HepG2 (cell line): ENCODE measurements around the gene RAD51C. TPM values are rescaled to one million over a fixed set of nuclear protein-coding genes. Genes with fewer than 3 reads are reported as not detected.

Experiments
- ATF4 ChIP-seq, 2 experiments: fragments of 450-650 bp in 1 of 2; sonication (generic) in 1 of 2; formaldehyde crosslinking; IDR thresholded peaks; 2 replicates each; pipeline versions ENCODE4 v1.5.0 to v1.8.0; 2020 to 2022; ENCODE audit warnings: mild to moderate bottlenecking in 1 of 2, missing genetic modification reagents in 1 of 2
- CBX2 ChIP-seq, 2 experiments: fragments of 200-600 bp in 1 of 2; sonication (generic); formaldehyde crosslinking in 1 of 2; IDR thresholded peaks; 2 replicates each; pipeline versions ENCODE4 v1.7.0 to v1.8.1; 2018 to 2022; ENCODE audit warnings: low read depth in 2 of 2, low read length in 1 of 2, mild to moderate bottlenecking in 1 of 2, missing genetic modification reagents in 1 of 2
- CEBPG ChIP-seq: IDR thresholded peaks from 2 replicates; pipeline ENCODE4 v1.6.1; 2016
- CREB1 ChIP-seq, 2 experiments: fragments of 450-650 bp in 1 of 2; IDR thresholded peaks; 2 replicates each; pipeline ENCODE4 v1.6.1; 2016 to 2017; ENCODE audit warnings: control low read depth in 1 of 2, mild to moderate bottlenecking in 1 of 2, missing compliant biosample characterization in 1 of 2, missing genetic modification characterization in 1 of 2
- FOXA3 ChIP-seq: IDR thresholded peaks from 2 replicates; pipeline ENCODE4 v1.6.1; 2016; ENCODE audit warnings: missing genetic modification reagents, missing compliant biosample characterization
- FOXK2 ChIP-seq: fragments of 450-650 bp; IDR thresholded peaks from 2 replicates; pipeline ENCODE4 v1.6.1; 2016
- FOXP1 ChIP-seq, 2 experiments: fragments of 450-650 bp in 1 of 2; IDR thresholded peaks; 2 replicates each; pipeline ENCODE4 v1.6.1; 2017 to 2018; ENCODE audit warnings: antibody characterized with exemption in 1 of 2
- HNRNPH1 ChIP-seq: fragments of 200-400 bp; formaldehyde crosslinking; optimal IDR thresholded peaks from 2 replicates; pipeline ENCODE3; 2017; ENCODE audit warnings: mild to moderate bottlenecking, low read depth, low read length
- MAFF ChIP-seq: IDR thresholded peaks from 2 replicates; pipeline ENCODE4 v1.6.1; 2011; ENCODE audit warnings: low read depth, low read length, improper control_type of control experiment
- MAZ ChIP-seq, 2 experiments: sonication (generic) in 1 of 2; formaldehyde crosslinking in 1 of 2; IDR thresholded peaks; 2 replicates each; pipeline versions ENCODE4 v1.5.0 to v1.6.1; 2012 to 2020; ENCODE audit warnings: low read depth in 2 of 2, mild to moderate bottlenecking in 2 of 2, borderline replicate concordance in 1 of 2, improper control_type of control experiment in 1 of 2, low read length in 1 of 2, missing genetic modification reagents in 1 of 2, moderate library complexity in 1 of 2
- MTF1 ChIP-seq: sonication (generic); formaldehyde crosslinking; IDR thresholded peaks from 2 replicates; pipeline ENCODE4 v1.5.0; 2020; ENCODE audit warnings: missing genetic modification reagents
- NFRKB ChIP-seq: fragments of 450-650 bp; IDR thresholded peaks from 2 replicates; pipeline ENCODE4 v1.6.1; 2017
- NONO ChIP-seq, 2 experiments: fragments of 450-650 bp in 1 of 2; sonication (generic) in 1 of 2; formaldehyde crosslinking in 1 of 2; IDR thresholded peaks in 1 of 2; conservative IDR thresholded peaks in 1 of 2; 2 replicates each; pipeline versions ENCODE4 v1.6.1 to v1.8.0; 2017 to 2022; ENCODE audit warnings: mild to moderate bottlenecking in 1 of 2, missing genetic modification reagents in 1 of 2, moderate library complexity in 1 of 2
- NR2F1 ChIP-seq, 2 experiments: fragments of 450-650 bp in 1 of 2; formaldehyde crosslinking in 1 of 2; IDR thresholded peaks; 2 replicates each; pipeline versions ENCODE4 v1.5.0 to v1.6.1; 2016 to 2020; ENCODE audit warnings: mild to moderate bottlenecking in 1 of 2, missing compliant biosample characterization in 1 of 2, missing genetic modification reagents in 1 of 2, moderate library complexity in 1 of 2
- NR2F2 ChIP-seq: IDR thresholded peaks from 2 replicates; pipeline ENCODE4 v1.6.1; 2012; ENCODE audit warnings: low read depth, inconsistent platforms, borderline replicate concordance
- POLR2G ChIP-seq: fragments of 200-400 bp; formaldehyde crosslinking; IDR thresholded peaks from 2 replicates; pipeline ENCODE4 v1.6.1; 2018; ENCODE audit warnings: mild to moderate bottlenecking, low read depth, low read length, moderate library complexity
- RBFOX2 ChIP-seq: fragments of 200-400 bp; formaldehyde crosslinking; IDR thresholded peaks from 2 replicates; pipeline ENCODE4 v1.6.1; 2017; ENCODE audit warnings: low read depth, mild to moderate bottlenecking, low read length
- REST ChIP-seq, 2 experiments: IDR thresholded peaks; 2 replicates each; pipeline ENCODE4 v1.6.1; 2011 to 2012; ENCODE audit warnings: low read length in 2 of 2, borderline replicate concordance in 1 of 2, low read depth in 1 of 2, mild to moderate bottlenecking in 1 of 2, moderate library complexity in 1 of 2
- YEATS2 ChIP-seq: sonication (generic); formaldehyde crosslinking; IDR thresholded peaks from 2 replicates; pipeline ENCODE4 v1.4.0; 2020; ENCODE audit warnings: missing genetic modification reagents, borderline replicate concordance
- ZC3H13 ChIP-seq: sonication (generic); formaldehyde crosslinking; IDR thresholded peaks from 2 replicates; pipeline ENCODE4 v1.8.1; 2023; ENCODE audit warnings: mild to moderate bottlenecking, missing genetic modification reagents, moderate library complexity
- ZNF589 ChIP-seq: sonication (generic); formaldehyde crosslinking; conservative IDR thresholded peaks from 2 replicates; pipeline ENCODE4 v1.8.0; 2022; ENCODE audit warnings: mild to moderate bottlenecking, moderate library complexity, missing genetic modification reagents
- polyA plus RNA-seq, 8 experiments: library from polyadenylated mRNA; depleted of rRNA in 3 of 8; stranded (reverse) in 7 of 8; unstranded in 1 of 8; fragments of >200 nt; fragmentation: Illumina TruSeq in 4 of 8; extraction: Trizol in 4 of 8; gene quantifications; 2 replicates each; pipeline versions ENCODE4 v1.2.1 to v1.2.3, GENCODE V29; 2011 to 2016; ENCODE audit warnings: low read depth in 4 of 8, missing spikeins in 1 of 8, mixed read lengths in 1 of 8; ENCODE audit not compliant: insufficient read depth in 1 of 8
- total RNA-seq, 5 experiments: library from RNA; depleted of rRNA; stranded (reverse); fragments of >200 nt; fragmentation: Illumina TruSeq; extraction: Trizol; gene quantifications; 2 replicates each; pipeline ENCODE4 v1.2.3, GENCODE V29; 2016; ENCODE audit warnings: low read depth in 1 of 5
- TF ChIP-seq, protein P1 (sequence below): fragments of 450-650 bp; IDR thresholded peaks from 2 replicates; pipeline ENCODE4 v1.6.1; 2016

The RAD51C gene
- total and polyA plus RNA-seq, 2 of the 13 experiments (the other 11 are each of a cell fraction or from before 2014, with no cell fraction given), result 38.5 to 106 TPM

DNA sequence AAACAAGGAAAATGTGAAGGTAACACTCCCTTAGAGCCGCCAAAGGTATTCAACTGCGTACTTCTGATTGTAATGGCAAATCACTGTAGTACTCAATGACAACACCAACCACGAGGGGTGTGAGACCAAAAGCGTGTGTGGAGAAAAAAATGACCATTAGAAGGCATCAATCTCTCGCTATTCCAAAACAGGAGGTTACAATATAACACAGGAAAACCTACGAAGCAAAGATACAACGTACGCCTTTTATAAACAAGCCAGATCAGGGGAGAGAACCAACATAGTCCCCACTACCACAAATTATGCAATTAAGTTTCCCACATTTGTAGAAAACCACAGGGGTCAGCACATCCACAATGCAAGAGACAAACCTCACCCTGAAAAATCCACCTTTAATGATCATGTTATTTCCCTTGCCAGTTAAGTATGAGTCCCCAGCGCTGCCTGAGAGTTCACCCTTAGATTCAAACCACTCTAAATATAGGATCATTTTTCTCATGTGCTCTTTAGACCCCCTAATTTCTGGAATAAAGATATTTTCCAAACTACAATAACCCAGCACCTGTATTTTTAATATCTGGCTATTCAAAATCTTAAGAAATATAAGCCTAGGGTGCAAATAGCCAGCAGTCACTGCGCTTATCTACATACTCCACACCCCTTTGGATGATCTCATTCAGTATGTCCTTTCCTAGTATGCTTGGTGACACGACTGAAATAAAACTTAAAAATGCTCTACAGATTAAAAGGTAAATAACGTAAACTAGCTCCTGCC is 13.0 kb upstream of the RAD51C start (continued):
- TF ChIP-seq CBX2 (IDR thresholded peaks at IDR 0.05; ENCODE audit: low read depth, low read length), result no peak
- TF ChIP-seq CBX2 (CRISPR knock-in tag; IDR thresholded peaks at IDR 0.05; ENCODE audit: low read depth), result no peak
- no peak for TF ChIP-seq NONO (IDR thresholded peaks at IDR 0.05)
- peak; percentile 50; the same call in 1 of the 2 replicates for TF ChIP-seq NONO (CRISPR knock-in tag; conservative IDR thresholded peaks at IDR 0.05)
- TF ChIP-seq ATF4 (CRISPR knock-in tag; IDR thresholded peaks at IDR 0.05), result peak; percentile 40 to 99
- no peak for TF ChIP-seq HNRNPH1
- TF ChIP-seq NFRKB, result no peak
- TF ChIP-seq POLR2G, result peak; percentile 79
- TF ChIP-seq NR2F2, result peak; percentile 70
- TF ChIP-seq, protein P1, sequence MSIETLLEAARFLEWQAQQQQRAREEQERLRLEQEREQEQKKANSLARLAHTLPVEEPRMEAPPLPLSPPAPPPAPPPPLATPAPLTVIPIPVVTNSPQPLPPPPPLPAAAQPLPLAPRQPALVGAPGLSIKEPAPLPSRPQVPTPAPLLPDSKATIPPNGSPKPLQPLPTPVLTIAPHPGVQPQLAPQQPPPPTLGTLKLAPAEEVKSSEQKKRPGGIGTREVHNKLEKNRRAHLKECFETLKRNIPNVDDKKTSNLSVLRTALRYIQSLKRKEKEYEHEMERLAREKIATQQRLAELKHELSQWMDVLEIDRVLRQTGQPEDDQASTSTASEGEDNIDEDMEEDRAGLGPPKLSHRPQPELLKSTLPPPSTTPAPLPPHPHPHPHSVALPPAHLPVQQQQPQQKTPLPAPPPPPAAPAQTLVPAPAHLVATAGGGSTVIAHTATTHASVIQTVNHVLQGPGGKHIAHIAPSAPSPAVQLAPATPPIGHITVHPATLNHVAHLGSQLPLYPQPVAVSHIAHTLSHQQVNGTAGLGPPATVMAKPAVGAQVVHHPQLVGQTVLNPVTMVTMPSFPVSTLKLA, result 0 out of 2 replicates have a peak, but pooled peaks have one; percentile 5
- 0 out of 2 replicates have a peak, but pooled peaks have one; percentile 26 for TF ChIP-seq ZC3H13 (CRISPR knock-in tag)
- TF ChIP-seq NR2F1 (CRISPR knock-in tag; IDR thresholded peaks at IDR 0.05), result peak in 1 of 2 experiments; percentile 75; a peak in 2 of 4 replicates
- TF ChIP-seq REST (IDR thresholded peaks at IDR 0.05; ENCODE audit: borderline replicate concordance in 1 of 2, low read depth in 1 of 2, low read length in 2 of 2), result no peak
- 0 out of 2 replicates have a peak, but pooled peaks have one; percentile 40 for TF ChIP-seq RBFOX2
- no peak for TF ChIP-seq YEATS2 (CRISPR knock-in tag)
- peak; percentile 44; the same call in 1 of the 2 replicates for TF ChIP-seq MAFF
- TF ChIP-seq FOXK2, result peak; percentile 28; the same call in 1 of the 2 replicates
- TF ChIP-seq CEBPG (CRISPR knock-in tag), result 0 out of 2 replicates have a peak, but pooled peaks have one; percentile 29
- TF ChIP-seq FOXA3 (CRISPR knock-in tag), result peak; percentile 10; the same call in 1 of the 2 replicates
- TF ChIP-seq MTF1, result no peak
- no peak for TF ChIP-seq CREB1 (IDR thresholded peaks at IDR 0.05)
- peak; percentile 44 for TF ChIP-seq CREB1 (CRISPR knock-in tag; IDR thresholded peaks at IDR 0.05)
- peak; percentile 15; the same call in 1 of the 2 replicates for TF ChIP-seq FOXP1 (IDR thresholded peaks at IDR 0.05)
- TF ChIP-seq FOXP1 (CRISPR knock-in tag; IDR thresholded peaks at IDR 0.05), result no peak
- TF ChIP-seq MAZ (IDR thresholded peaks at IDR 0.05; ENCODE audit: borderline replicate concordance, low read depth, low read length), result peak; percentile 61; the same call in 1 of the 2 replicates
- TF ChIP-seq MAZ (CRISPR knock-in tag; IDR thresholded peaks at IDR 0.05; ENCODE audit: low read depth), result no peak
- TF ChIP-seq ZNF589, result peak; percentile 71; the same call in 1 of the 2 replicates
